Right atrium auricular region (tissue), 2 donors: ENCODE measurements around the gene ITGB4. TPM values are rescaled to one million over a fixed set of nuclear protein-coding genes. Genes with fewer than 3 reads are reported as not detected.

ENCODE experiments used
- DNase-seq: peaks from one replicate; pipeline ENCODE4 v3.0.0-alpha.2; 2019; ENCODE audit warnings: low spot score
- H3K27ac ChIP-seq, 2 donors: fragments of 200-600 bp; sonication (generic); 1 replicate in 1 of 2; 2 replicates in 1 of 2; pipeline ENCODE4 v1.5.1; 2016 to 2019
- H3K27me3 ChIP-seq, 2 donors: fragments of 200-600 bp; sonication (generic); one replicate each; pipeline versions ENCODE4 v1.5.1 to v1.6.0; 2017 to 2019
- H3K36me3 ChIP-seq: fragments of 200-600 bp; sonication (generic); one replicate; pipeline ENCODE4 v1.5.1; 2016
- H3K4me1 ChIP-seq, 2 donors: fragments of 200-600 bp; sonication (generic); one replicate each; pipeline versions ENCODE4 v1.5.1 to v1.6.0; 2017 to 2019
- H3K4me3 ChIP-seq, 2 donors: fragments of 200-600 bp; sonication (generic); 1 replicate in 1 of 2; 2 replicates in 1 of 2; pipeline ENCODE4 v1.5.1; 2017 to 2019; ENCODE audit warnings: mild to moderate bottlenecking in 1 of 2, moderate library complexity in 1 of 2
- H3K9me3 ChIP-seq, 2 donors: fragments of 200-600 bp; sonication (generic); one replicate each; pipeline ENCODE4 v1.5.1; 2019
- CTCF ChIP-seq, 2 donors: fragments of 200-600 bp; sonication (generic); IDR thresholded peaks; one replicate each; pipeline ENCODE4 v1.5.1; 2019; ENCODE audit warnings: antibody characterized with exemption in 2 of 2
- total RNA-seq, 2 donors: library from RNA; depleted of rRNA; stranded (reverse); fragments of >200 nt; gene quantifications; one replicate each; pipeline ENCODE4 v1.1.0, GENCODE V29; 2016

The ITGB4 gene
- total RNA-seq, 2 donors from 2014 or later, result 11.1 to 37.5 TPM

- H3K36me3 ChIP-seq, result no peaks in the 10 kb centered on the region
- H3K4me3 ChIP-seq, result no peak overlapping the region
- no peak for TF ChIP-seq CTCF (IDR thresholded peaks at IDR 0.05)
- DNase-seq, result no peak
- H3K4me1 ChIP-seq, result peaks cover 0 to 6% of the 10 kb centered on the region in 2 donors
- H3K9me3 ChIP-seq, result no peaks in the 10 kb centered on the region
- H3K27ac ChIP-seq, result no peak overlapping the region
- H3K27me3 ChIP-seq, result no peaks in the 10 kb centered on the region
Measured at GRCh38 chr17:75733471-75733870, 12.2 kb downstream of the ITGB4 start.

- Histone ChIP-seq H3K4me3 (no peak overlapping the region), H3K36me3 (no peaks in the 10 kb centered on the region), H3K27me3 (no peaks in the 10 kb centered on the region), H3K9me3 (no peaks in the 10 kb centered on the region), H3K4me1 (peaks cover 0 to 6% of the 10 kb centered on the region in 2 donors), H3K27ac (no peak overlapping the region)
- no peak for DNase-seq
- no peak for TF ChIP-seq CTCF (IDR thresholded peaks at IDR 0.05)
Measured at GRCh38 chr17:75734674-75735294, 13.5 kb downstream of the ITGB4 start.

- Histone ChIP-seq H3K36me3 (no peaks in the 10 kb centered on the region), H3K4me1 (peaks cover 0 to 6% of the 10 kb centered on the region in 2 donors), H3K27ac (no peak overlapping the region), H3K27me3 (no peaks in the 10 kb centered on the region), H3K4me3 (no peak overlapping the region), H3K9me3 (no peaks in the 10 kb centered on the region)
- TF ChIP-seq CTCF (IDR thresholded peaks at IDR 0.05), result no peak
- no peak for DNase-seq
Measured at GRCh38 chr17:75736173-75736835, 15.0 kb downstream of the ITGB4 start.

GRCh38 chr17:75737133-75737962, 16.1 kb downstream of the ITGB4 start:
- Histone ChIP-seq H3K9me3 (no peaks in the 10 kb centered on the region), H3K4me1 (peaks cover 0 to 6% of the 10 kb centered on the region in 2 donors), H3K27ac (no peak overlapping the region), H3K4me3 (no peak overlapping the region), H3K36me3 (no peaks in the 10 kb centered on the region), H3K27me3 (no peaks in the 10 kb centered on the region)
- TF ChIP-seq CTCF (IDR thresholded peaks at IDR 0.05), result no peak
- no peak for DNase-seq

GRCh38 chr17:75738218-75738802, 17.1 kb downstream of the ITGB4 start:
- no peak for TF ChIP-seq CTCF (IDR thresholded peaks at IDR 0.05)
- Histone ChIP-seq H3K9me3 (no peaks in the 10 kb centered on the region), H3K4me1 (peaks cover 0 to 6% of the 10 kb centered on the region in 2 donors), H3K4me3 (no peak overlapping the region), H3K27me3 (no peaks in the 10 kb centered on the region), H3K27ac (no peak overlapping the region), H3K36me3 (no peaks in the 10 kb centered on the region)
- peak; percentile 65 for DNase-seq
